HG02885 (cell line): Measurements from ENCODE around the gene PIK3C3.

ENCODE experiments used
- ATAC-seq: cut with Tn5 transposase; IDR thresholded peaks from one replicate; pipeline ENCODE4 v1.9.1; 2021; ENCODE audit warnings: mild to moderate bottlenecking; ENCODE audit not compliant: unreplicated experiment, poor library complexity

PIK3C3 gene

GRCh38 chr18:41959045-41959444 lies 4.0 kb downstream of the PIK3C3 start:
- ATAC-seq, result no peak

GRCh38 chr18:41965634-41966255 lies 10.7 kb downstream of the PIK3C3 start:
- no peak for ATAC-seq

- ATAC-seq, result no peak
These were observed 11.9 kb downstream of the PIK3C3 start for GRCh38 chr18:41966943-41967342.

- ATAC-seq, result no peak
These were observed 12.6 kb downstream of the PIK3C3 start for GRCh38 chr18:41967680-41968079.

GRCh38 chr18:41969881-41970280 lies 14.8 kb downstream of the PIK3C3 start:
- ATAC-seq, result no peak

GRCh38 chr18:41972067-41972925 lies 17.3 kb downstream of the PIK3C3 start:
- ATAC-seq, result peak; percentile 41

GRCh38 chr18:41973983-41974382 lies 18.9 kb downstream of the PIK3C3 start:
- no peak for ATAC-seq

GRCh38 chr18:41974796-41975201 lies 19.8 kb downstream of the PIK3C3 start:
- no peak for ATAC-seq

- no peak for ATAC-seq
These were observed 20.2 kb downstream of the PIK3C3 start for GRCh38 chr18:41975284-41975683.

- no peak for ATAC-seq
These were observed 22.2 kb downstream of the PIK3C3 start for GRCh38 chr18:41977233-41977632.

- peak; percentile 96 for ATAC-seq
These were observed 28.1 kb downstream of the PIK3C3 start for GRCh38 chr18:41982942-41983660.

GRCh38 chr18:41985914-41986313 lies 30.9 kb downstream of the PIK3C3 start:
- no peak for ATAC-seq

GRCh38 chr18:41989508-41989907 lies 34.5 kb downstream of the PIK3C3 start:
- ATAC-seq, result no peak

- ATAC-seq, result peak; percentile 81
These were observed 37.0 kb downstream of the PIK3C3 start for GRCh38 chr18:41992066-41992465.

GRCh38 chr18:41992703-41993102 lies 37.7 kb downstream of the PIK3C3 start:
- ATAC-seq, result no peak

- ATAC-seq, result no peak
These were observed 38.1 kb downstream of the PIK3C3 start for GRCh38 chr18:41993151-41993550.

- ATAC-seq, result no peak
These were observed 41.0 kb downstream of the PIK3C3 start for GRCh38 chr18:41996020-41996419.

GRCh38 chr18:41999751-42000150 lies 44.7 kb downstream of the PIK3C3 start:
- no peak for ATAC-seq

GRCh38 chr18:42001801-42002200 lies 46.8 kb downstream of the PIK3C3 start:
- ATAC-seq, result no peak

GRCh38 chr18:42004653-42005052 lies 49.6 kb downstream of the PIK3C3 start:
- ATAC-seq, result no peak

GRCh38 chr18:42005782-42006181 lies 50.7 kb downstream of the PIK3C3 start:
- ATAC-seq, result no peak
